ENCODE results near the gene ZBTB16. TPM values are rescaled to one million over a fixed set of nuclear protein-coding genes. Genes with fewer than 3 reads are reported as not detected.

ZBTB16 gene
- total and polyA plus RNA-seq, 3 donors from 2014 or later = 11.4 to 88.5 (median 51.5) TPM

DNA sequence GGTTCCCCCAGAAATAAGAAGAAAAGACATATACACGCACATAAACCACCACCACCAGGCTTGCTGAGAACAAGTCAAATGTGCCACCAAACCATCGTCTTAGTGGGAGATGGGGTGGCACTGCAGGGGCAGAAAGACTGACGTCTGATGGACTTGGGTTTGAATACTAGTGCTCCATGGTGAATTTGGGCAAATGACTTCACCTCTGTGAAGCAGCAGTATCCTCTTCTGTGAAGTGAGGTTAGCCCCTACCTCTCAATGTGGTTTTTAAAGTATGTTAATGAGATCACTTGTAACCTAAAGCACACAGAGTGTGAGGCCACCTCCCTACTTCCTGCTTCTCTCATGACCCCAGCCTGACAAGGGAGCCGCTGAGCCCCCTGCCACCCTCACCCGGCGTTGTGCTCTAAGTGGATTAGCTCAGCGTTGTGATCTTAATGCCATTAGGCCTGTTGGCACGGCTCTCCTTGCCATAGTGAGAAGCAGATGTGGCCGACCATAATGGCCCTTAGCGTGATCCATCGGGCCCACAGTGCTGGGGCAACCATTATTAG is 14.4 kb downstream of the ZBTB16 start:
- intact Hi-C loops (cut with DNase I; ENCODE audit: low total_unique reads) = no loop called here
- H3K4me1 ChIP-seq = peaks cover 27% of the 10 kb centered on the region
- WGBS, 2 donors = 91 to 99% methylated on average over 11 of the region's 11 CpGs

DNA sequence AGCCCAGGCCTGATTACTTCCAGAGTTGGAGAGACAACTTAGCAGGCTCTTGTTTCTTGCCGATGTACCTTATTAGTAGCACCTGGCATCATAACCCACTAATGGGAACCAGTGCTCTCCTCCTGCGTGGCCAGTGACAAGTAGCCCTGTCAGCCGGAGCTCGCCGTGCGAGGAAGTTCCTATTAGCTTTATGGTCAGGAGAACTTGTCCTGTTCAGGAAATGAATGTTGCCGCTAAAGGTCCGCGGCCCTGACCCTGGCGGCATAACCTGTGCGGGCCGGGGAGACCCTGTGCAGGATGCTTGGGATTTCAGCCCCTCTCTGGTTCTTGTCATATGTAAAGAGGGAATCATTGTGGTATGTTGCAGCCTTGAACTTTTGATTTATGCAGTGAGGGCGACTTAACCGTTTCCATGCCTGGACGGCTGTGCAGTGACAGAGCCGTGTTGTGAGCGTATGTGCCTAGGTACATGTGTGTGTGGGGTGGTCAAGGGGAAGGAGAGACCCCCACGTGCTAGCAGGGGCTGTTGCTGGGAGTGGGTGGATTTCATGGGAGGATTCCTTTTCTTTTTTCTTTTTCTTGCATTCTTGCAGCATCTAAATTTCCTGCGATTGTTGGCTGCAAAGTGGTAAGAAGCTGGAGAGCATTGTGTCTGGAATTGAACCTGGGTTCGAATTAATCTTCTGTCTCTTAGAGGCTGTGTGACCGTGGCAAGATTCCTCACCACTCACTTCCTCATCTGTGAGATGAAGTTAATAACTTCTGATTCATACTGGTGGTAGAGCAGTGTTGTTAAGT is 15.2 kb downstream of the ZBTB16 start:
- no peaks in the 10 kb centered on the region for H3K9me3 ChIP-seq
- H3K27ac ChIP-seq = no peak overlapping the region
- H3K4me3 ChIP-seq = no peak overlapping the region
- no peaks in the 10 kb centered on the region for H3K36me3 ChIP-seq (ENCODE audit: low read depth, missing control alignments)
- TF ChIP-seq, protein P1, sequence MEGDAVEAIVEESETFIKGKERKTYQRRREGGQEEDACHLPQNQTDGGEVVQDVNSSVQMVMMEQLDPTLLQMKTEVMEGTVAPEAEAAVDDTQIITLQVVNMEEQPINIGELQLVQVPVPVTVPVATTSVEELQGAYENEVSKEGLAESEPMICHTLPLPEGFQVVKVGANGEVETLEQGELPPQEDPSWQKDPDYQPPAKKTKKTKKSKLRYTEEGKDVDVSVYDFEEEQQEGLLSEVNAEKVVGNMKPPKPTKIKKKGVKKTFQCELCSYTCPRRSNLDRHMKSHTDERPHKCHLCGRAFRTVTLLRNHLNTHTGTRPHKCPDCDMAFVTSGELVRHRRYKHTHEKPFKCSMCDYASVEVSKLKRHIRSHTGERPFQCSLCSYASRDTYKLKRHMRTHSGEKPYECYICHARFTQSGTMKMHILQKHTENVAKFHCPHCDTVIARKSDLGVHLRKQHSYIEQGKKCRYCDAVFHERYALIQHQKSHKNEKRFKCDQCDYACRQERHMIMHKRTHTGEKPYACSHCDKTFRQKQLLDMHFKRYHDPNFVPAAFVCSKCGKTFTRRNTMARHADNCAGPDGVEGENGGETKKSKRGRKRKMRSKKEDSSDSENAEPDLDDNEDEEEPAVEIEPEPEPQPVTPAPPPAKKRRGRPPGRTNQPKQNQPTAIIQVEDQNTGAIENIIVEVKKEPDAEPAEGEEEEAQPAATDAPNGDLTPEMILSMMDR (IDR thresholded peaks at IDR 0.05) = no peak
- TF ChIP-seq POLR2A (IDR thresholded peaks at IDR 0.05) = no peak
- peaks cover 36% of the 10 kb centered on the region for H3K4me1 ChIP-seq
- 69 to 70% methylated on average over 21 of the region's 21 CpGs for WGBS, 2 donors
- DNase-seq = no peak
- intact Hi-C loops (cut with DNase I; ENCODE audit: low total_unique reads) = no loop called here
- no peaks in the 10 kb centered on the region for H3K27me3 ChIP-seq

More for the DNA sequence above, 14.4 kb downstream of the ZBTB16 start:
- Histone ChIP-seq H3K36me3 (ENCODE audit: low read depth, missing control alignments) (no peaks in the 10 kb centered on the region), H3K4me3 (no peak overlapping the region), H3K27ac (no peak overlapping the region), H3K9me3 (no peaks in the 10 kb centered on the region), H3K27me3 (no peaks in the 10 kb centered on the region)
- no peak for DNase-seq
- no peak for TF ChIP-seq POLR2A (IDR thresholded peaks at IDR 0.05)
- TF ChIP-seq, protein P1 (IDR thresholded peaks at IDR 0.05) = no peak

DNA sequence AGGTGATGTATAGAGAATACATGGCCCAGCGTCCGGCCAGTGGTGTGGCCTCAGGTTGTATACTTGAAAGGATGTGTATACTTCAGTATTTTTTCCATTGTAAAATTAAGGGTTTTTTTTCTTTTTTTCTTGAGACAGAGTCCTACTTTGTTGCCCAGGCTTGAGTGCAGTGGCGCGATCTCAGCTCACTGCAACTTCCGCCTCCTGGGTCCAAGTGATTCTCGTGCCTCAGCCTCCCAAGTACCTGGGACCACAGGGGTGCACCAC is 15.8 kb downstream of the ZBTB16 start:
- WGBS, 2 donors = 90 to 95% methylated on average over 6 of the region's 6 CpGs
- TF ChIP-seq POLR2A (IDR thresholded peaks at IDR 0.05) = no peak
- TF ChIP-seq, protein P1 (IDR thresholded peaks at IDR 0.05) = no peak
- Histone ChIP-seq H3K9me3 (no peaks in the 10 kb centered on the region), H3K27me3 (no peaks in the 10 kb centered on the region), H3K36me3 (ENCODE audit: low read depth, missing control alignments) (no peaks in the 10 kb centered on the region), H3K4me3 (no peak overlapping the region), H3K4me1 (peaks cover 41% of the 10 kb centered on the region), H3K27ac (no peak overlapping the region)
- intact Hi-C loops (cut with DNase I; ENCODE audit: low total_unique reads) = no loop called here
- DNase-seq = no peak

DNA sequence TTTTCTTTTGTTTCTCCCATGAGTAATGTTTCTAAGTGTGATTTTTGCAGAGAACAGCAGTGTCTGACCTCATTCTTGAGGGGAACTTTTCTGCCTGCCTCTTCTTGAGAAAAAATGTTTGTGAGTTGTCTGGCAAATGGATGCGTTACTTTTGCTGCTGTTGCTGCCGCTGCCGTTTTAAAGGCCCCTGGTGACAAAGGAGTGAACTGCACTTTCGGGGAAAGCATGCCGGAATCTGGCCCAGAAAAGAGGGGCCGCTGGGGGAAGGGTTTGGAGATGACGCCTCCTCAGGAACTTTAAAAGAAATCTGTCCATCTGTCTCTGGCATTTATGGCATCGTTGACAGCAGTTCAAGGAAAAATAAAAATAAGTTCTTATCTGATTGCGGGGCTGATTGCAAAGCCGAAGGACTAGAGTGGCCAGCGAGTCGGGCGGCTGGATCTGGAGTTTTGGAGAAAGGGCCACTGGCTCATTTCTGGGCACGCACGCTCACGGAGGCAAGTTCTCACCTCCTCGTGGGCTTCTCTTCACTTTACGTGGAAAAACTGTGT is 16.5 kb downstream of the ZBTB16 start:
- intact Hi-C loops (cut with DNase I; ENCODE audit: low total_unique reads) = no loop called here
- Histone ChIP-seq H3K27me3 (no peaks in the 10 kb centered on the region), H3K9me3 (no peaks in the 10 kb centered on the region), H3K4me1 (peaks cover 44% of the 10 kb centered on the region), H3K36me3 (ENCODE audit: low read depth, missing control alignments) (no peaks in the 10 kb centered on the region), H3K27ac (no peak overlapping the region), H3K4me3 (no peak overlapping the region)
- DNase-seq = no peak
- TF ChIP-seq, protein P1 (IDR thresholded peaks at IDR 0.05) = peak; percentile 40 to 63 (median 56)
- no peak for TF ChIP-seq POLR2A (IDR thresholded peaks at IDR 0.05)
- 50 to 57% methylated on average over 18 of the region's 18 CpGs for WGBS, 2 donors

All from testis (tissue), 3 donors.